ENCODE measurements around the gene PRDM16.

- TF ChIP-seq CTCF (IDR thresholded peaks at IDR 0.05; ENCODE audit: poor library complexity, severe bottlenecking) (no peak), MXI1 (conservative IDR thresholded peaks at IDR 0.05; ENCODE audit: poor library complexity, severe bottlenecking) (no peak), RAD21 (conservative IDR thresholded peaks at IDR 0.05) (no peak), EZH2 (IDR thresholded peaks at IDR 0.05; ENCODE audit: borderline replicate concordance, insufficient read depth, low read length, poor library complexity, severe bottlenecking) (no peak), EP300 (conservative IDR thresholded peaks at IDR 0.05; ENCODE audit: poor library complexity, severe bottlenecking) (no peak), POLR2AphosphoS5 (IDR thresholded peaks at IDR 0.05) (no peak), SMC3 (conservative IDR thresholded peaks at IDR 0.05; ENCODE audit: poor library complexity) (no peak)
Measured at GRCh38 chr1:3459051-3459908, 390.3 kb downstream of the PRDM16 start.

All from neural cell (in vitro differentiated cells).